ENCODE data around the gene APBB3.

- TF ChIP-seq ELF4 (IDR thresholded peaks at IDR 0.05) (no peak), HDGF (IDR thresholded peaks at IDR 0.05; ENCODE audit: borderline replicate concordance) (no peak), SUZ12 (IDR thresholded peaks at IDR 0.05) (no peak), BHLHE40 (IDR thresholded peaks at IDR 0.05; ENCODE audit: borderline replicate concordance) (no peak), ZNF384 (IDR thresholded peaks at IDR 0.05) (no peak), FOXA1 (IDR thresholded peaks at IDR 0.05) (no peak), FOXM1 (IDR thresholded peaks at IDR 0.05; ENCODE audit: borderline replicate concordance) (no peak), CTBP1 (IDR thresholded peaks at IDR 0.05; ENCODE audit: borderline replicate concordance) (no peak), PKNOX1 (IDR thresholded peaks at IDR 0.05) (no peak), NFRKB (IDR thresholded peaks at IDR 0.05) (no peak), ARNT (IDR thresholded peaks at IDR 0.05) (no peak), TARDBP (IDR thresholded peaks at IDR 0.05) (no peak), SP1 (IDR thresholded peaks at IDR 0.05) (no peak), LEF1 (IDR thresholded peaks at IDR 0.05; ENCODE audit: borderline replicate concordance) (no peak)
Observed at GRCh38 chr5:140560227-140560626, 4.2 kb downstream of the APBB3 start.
